ENCODE measurements around the gene NINJ1.
"Not testable (repeated sequence)": the region's sequence is repeated elsewhere in the genome, so short reads cannot be mapped to it uniquely, and the experiment has no call there.

Gene NINJ1

DNA sequence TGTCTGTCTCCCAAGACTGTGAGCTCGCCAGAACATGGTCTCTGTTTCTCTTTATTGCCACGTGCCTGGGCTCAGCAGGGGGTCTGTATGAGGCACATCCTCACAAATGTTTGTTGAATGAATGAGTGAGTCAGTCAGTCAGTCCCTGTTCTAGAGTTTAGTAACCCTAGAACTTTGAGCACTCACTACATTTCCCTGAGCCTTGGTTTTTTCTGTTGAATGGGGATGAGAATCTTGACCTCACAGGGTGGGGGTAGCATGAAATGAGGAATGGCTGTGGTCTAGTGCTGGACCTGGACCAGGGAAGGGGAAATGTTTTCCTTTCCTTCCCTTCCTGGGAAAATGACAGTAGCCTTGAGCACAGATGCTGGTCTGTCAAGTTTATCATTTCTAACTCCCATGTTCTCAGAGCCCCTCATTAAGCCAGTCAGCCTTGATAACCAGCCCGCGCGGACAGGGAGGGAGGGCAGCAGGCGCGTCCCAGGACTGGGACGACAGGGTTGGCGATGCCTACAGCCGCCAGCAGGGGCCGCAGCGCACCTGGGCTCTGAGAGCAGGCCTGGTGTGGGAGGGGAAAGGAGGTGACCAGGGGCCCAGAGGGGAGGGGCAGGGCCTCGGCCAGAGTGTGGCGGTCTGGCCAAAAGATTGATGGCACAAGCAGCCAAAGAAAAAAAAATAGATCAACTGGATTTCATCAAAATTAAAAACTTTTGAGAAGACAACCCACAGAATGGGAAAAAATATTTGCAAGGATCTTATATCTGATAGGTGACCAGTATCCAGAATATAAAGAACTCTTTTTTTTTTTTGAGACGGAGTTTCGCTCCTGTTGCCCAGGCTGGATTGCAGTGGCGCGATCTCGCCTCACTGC lies 25.8 kb upstream of the NINJ1 start:
- DNase-seq, result no peak

DNA sequence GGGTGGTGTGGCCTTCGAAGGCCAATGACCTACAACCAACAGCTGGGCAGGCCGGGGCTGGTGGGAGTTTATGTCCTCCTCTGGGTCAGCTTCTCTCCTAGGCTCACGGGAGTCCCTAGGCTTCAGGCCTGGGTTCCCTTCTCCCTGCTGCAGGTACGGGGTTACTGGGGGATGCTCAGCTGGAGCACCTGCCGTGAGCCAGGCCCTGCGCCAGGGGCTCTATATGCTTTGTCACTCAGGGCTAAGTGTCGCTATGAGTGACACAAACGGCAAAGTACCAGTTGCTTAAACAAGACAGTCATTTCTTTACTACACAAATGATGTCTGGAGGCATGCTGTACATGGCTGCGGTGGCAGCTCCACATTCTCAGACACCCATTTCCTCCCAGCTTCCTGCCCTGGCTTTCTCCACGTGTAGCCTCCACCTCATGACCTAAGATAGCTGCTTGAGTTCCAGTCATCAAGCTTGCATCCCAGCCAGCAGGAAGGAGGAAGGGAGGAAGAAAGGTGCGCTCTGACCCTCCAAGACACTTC lies 22.5 kb upstream of the NINJ1 start:
- DNase-seq, result no peak

DNA sequence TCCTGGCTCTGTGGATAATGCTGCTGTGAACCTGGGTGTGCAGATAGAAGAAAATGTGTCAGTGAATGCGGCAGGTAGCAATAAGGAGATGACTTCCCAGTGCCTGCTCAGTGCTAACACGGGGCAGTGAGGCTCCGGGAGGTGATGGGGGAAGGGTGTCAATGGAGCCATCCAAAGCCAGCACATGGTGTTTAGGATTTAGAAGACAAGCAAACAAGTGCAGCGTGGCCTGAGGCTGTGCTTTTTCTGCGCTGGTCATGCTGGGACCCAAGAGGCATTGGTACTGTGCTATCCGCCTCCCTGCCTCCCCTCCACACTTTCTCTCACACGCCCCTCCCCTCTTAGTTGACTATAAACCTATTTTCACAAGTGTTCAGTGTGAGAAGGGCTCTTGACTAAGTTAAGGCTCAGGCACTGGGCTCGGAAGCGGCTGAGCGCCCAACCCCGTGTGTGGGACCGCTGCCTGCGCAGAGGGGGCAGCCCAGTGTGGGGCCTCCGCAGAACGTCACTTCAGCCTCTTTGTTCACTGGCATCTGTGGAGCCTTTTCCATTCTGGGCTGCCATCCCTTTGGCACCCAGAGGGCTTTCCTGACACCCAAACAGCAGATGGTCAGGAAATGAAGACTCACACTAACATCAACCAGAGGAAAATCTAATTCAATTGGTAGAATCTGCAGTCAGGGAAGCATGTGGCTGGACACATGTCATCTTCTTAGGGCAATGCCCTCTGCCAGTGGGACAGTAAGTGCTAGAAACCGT lies 21.8 kb upstream of the NINJ1 start:
- DNase-seq, result no peak

DNA sequence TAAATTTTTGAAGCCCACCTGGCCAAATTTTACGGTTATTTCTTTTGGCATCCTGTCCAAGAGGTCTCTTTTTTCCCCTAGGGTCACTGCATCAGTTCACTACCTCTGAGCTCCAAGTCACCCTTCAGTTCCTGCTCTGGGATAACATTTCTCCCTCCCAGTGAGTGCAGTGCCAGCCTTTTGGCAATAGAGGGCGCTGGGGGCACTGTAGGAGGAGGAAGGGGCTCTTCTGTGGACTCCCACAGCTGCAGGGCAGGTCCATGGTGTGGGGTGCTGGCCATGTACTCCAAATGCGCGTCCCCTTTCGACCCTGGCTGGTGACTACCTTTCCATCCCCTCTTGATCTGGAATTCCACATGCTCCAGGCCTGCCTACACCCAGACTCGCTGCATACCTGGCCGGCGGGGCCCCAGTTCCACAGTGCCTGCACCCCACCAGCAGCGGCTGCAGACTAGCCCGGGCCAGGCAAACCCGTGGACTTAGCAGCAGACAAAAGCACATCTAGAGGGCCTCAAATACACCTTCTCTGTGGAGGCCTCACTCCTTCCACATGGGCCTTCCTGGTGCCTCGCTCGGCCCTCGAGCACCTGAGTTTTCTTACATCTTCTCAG lies 20.3 kb upstream of the NINJ1 start:
- no peak for DNase-seq

DNA sequence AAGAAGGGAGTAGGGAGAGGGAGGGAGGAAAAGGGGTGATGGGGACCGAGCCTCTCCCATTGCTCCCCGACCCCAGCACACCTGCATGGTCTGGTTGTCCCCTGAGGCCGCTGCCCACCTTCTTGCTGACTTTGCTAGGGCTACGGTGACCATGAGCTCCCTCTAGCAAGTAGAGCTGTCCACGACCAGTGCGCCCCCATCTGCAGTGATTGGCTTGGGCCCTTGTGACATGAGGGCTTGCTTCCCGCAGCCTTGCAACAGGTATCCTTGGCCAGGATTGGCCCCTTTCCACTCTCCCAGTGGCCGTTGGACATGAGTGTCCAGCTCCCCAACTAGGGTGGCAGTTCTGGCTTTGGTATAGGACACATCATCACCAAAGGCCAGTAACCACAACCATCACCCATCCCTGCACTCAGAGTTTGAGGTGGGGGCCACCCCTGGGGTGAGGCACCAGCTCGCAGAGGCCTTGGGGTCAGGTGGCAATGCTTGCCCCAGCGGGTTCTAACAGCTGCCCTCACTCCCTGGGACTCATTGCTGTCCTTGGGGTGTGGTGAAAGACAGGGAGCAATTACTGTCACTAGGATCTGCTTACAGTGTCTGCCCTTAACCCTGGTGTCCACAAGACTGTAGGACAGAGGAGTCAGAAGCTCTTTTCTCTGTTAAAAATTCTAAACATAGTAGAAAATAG lies 17.2 kb upstream of the NINJ1 start:
- no peak for DNase-seq

DNA sequence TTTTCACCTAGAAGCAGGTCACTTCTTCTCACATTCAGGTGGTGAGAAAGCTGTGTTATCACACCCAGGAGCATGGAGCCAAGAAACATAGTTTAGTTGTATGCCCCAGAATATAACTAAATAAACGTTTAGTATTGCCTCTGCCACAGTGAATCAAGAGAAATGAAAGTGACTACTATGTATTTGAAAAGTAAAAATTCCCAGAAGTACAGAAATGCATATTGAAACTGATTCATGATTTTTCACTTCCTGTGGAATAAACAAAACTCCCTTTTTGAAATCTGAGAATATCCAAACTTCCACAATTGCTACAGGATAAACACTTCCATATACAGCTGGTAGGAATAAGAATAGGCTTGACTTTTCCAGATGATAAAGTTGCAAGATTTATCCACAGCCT lies 15.3 kb upstream of the NINJ1 start:
- DNase-seq, result no peak

DNA sequence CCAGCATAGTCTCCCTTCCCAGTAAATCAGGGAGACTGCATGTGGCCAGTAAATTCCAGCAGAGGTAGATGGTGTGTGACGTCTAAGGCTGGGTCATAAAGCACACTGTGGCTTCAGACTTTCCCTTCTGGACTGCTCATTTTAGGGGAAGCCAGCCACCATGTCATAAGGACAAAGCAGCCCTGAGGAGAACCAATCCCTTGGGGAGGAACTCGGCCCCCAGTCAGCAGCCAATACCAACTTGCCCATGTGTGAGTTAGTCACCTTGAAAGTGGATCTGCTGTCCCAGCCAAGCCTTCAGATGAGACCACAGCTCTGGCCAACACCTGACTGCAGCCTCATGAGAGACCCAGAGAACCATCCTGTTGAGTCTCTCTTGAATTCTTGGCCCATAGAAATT lies 14.7 kb upstream of the NINJ1 start:
- DNase-seq, result no peak

DNA sequence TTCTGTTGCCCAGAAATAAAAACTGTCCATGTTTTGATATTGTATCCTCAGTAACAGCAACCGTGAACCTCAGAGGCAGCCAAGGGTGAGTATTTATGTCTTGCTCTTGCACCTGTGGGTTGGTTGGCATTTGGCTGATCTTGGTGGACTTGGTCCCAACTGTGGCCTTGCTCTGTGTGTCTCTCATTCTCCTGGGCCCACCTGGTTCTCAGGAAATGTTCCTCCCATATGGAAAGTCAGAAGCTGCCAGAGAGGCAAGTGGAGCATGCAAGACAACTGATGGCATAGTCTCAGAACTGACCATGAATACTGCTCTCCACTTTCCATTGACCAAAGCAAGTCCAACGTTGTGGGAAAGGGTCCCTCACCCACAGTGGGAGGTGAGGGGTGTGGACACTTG lies 13.6 kb upstream of the NINJ1 start:
- no peak for DNase-seq

DNA sequence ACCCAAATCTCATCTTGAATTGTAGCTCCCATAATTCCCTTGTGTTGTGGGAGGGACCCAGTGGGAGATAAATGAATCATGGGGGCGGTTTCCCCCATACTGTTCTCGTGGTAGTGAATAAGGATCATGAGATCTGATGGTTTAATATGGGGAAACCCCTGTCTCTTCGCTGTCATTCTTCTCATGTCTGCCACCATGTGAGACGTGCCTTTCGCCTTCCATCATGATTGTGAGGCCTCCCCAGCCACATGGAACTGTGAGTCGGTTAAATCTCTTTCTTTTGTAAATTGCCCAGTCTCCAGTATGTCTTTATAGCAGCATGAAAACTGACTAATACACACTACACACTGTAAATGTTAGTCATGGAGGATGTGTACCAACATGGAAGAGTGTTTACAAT lies 12.6 kb upstream of the NINJ1 start:
- DNase-seq, result not testable (repeated sequence)

DNA sequence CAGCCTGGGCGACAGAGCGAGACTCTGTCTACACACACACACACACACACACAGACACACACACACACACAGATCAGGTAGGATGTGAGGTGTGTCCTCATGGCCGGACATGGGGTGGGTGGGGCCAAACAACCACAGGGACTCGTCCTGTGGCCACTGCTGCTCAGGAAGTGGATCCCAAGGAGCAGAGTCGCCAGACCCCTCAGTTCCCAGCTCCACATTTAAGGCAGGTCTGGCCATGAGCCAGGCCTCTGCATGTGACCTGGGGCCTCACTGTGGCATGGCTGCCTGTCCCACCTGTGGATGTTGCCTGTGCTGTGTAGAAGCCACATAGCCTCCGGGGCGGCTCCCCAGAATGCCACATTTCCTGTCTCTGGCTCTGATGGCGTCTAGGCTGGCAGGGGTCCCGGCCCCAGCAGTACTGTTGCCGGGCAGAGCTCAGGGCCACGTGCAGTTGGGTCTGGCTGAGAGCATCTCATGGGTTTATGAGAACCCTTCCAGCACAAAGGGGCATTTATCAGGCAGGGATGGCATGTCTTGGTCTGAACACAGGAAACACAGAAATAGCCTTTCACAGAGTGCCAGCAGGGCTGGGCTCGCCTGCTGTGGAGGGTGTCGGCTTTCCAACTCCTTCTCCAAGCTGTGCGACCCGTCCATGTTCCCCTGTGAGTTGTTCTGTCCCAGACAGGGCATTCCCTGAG lies 9.9 kb upstream of the NINJ1 start:
- no peak for DNase-seq

DNA sequence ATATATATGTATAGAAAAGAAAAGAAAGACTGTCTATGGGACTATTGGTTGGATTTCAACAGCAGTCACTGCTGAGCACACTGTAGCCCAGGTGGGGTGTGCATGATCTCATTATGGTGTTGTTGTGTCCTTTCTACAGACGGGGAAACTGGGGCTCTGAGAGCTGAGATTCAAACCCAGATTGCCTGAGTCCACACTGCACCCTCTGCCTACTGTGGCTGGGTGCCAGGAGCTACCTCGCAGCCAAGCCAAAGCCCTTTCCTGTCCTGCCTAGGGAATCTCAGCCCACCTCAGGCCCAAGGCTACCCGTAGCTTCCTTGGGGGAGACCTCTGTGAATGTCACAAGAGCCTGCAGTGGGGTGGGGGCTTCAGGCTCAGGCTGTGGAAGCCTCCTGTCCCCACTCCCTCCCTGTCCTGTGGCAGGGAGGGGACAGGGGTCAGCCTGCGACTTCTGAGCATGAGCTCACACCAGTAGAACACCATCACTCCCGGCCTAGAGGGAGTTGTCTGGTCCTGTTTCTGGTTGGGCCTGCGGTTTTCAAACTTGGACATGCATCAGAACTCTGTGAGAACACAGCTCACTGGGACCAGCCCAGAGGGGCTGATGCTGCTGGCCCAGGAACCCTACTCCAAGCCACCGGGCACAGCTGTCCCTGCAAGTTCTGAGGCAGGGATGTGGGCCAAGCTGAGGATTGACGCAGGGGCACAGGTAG lies 7.9 kb upstream of the NINJ1 start:
- no peak for DNase-seq

DNA sequence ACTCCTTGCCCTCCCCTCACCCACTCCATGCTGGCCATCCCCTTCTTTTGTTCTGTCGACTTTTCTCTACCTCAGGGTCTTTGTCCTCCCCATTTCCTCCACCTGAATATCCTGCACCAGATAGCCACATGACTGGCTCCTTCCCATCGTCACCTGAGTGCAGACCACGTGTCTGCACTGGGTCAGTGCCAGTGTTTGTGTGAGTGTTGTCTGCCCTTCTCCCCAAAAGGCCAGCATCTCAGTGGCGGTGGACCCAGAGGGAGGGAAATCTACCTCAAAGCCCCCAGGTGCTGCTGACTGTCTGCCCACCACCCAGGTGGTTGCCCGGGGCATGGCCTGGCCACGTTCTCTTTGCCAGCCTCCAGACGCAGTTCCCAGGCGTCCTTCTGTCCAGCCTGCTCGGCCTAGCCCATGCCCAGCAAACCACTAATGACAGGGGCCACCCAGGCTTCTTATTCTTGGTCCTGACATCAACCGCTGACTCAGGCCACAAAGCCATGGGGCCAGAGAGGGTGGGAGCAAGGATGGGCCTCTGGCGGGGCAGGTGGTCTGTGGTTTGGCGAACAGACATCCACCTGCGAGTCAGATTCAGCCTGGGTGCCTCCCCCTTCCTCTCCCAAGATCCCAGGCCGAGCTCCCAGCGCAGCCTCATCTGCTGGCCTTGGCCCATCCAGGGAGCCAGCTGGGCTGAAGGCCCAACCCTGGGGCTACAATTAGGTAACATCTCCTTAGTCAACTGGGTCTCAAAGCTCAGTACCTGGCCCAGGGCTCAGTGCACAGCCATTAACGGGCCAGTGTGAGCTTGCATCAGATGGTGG lies 5.5 kb upstream of the NINJ1 start:
- no peak for DNase-seq

DNA sequence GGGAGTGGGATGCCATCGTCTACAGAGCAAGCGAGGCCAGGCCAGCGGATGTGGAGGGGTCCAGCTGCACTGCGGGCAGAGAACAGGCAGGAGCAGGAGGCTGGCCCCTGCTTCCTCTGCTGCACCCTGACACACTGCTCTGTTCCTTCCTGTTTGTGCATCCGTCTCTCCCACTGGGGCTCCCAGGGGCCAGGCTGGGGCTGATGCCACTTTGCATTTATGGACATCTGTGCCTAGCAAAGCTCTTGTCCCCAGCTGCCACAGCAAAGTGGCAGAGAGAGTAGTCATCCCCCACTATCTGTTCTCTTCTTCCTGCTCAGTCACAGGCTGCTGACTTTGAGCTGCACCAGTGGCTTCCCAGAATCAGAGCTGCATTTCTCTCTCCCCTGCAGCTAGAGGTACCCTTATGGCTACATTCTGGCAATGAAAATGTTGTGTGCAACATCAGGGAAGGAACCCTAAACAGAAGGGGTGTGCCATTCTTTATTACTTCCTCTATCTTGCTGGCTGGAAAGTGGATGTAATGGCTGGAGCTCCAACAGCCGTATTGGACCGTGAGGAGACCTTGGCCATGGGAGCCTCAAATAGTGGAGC lies 4.2 kb upstream of the NINJ1 start:
- no peak for DNase-seq

DNA sequence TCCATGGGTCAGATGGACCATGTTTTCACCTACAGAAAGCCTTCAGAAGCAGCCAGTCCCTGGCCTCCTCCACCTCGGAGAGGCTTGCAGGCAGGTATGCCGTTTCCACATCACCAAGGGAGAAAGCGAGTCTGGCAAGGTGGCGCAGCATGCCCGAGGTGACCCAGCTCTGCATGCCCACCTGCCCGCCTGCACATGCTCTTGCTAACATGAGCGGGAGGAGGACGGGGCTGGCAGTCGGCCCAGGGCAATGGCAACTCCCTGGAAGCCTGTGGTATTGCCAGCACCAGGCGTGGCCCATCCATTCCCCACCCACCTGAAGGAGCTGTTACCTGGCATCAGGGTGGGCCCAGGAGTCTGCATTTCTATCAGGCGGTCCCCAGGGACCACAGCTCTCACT lies 3.3 kb upstream of the NINJ1 start:
- no peak for DNase-seq

DNA sequence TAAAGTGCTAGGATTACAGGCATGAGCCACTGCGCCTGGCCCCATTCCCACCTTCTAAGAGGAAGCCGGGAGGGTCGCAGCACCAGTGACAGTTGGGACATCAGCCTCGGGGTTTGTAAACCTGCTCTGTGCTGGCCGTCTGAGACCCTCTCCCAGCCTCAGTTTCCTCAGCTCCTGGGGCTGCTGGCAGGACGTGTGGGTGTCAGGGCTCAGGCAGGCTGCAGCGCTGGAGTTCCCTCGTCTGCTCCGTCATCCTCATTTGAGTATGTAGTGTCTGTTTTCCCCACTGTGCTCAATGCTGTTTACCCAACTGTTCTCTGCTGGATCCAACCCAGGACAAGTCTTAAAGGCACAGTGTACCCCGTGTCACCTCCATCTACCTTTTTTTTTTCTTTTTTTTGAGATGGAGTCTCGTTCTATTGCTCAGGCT lies 2.0 kb upstream of the NINJ1 start:
- peak; percentile 23 for DNase-seq

DNA sequence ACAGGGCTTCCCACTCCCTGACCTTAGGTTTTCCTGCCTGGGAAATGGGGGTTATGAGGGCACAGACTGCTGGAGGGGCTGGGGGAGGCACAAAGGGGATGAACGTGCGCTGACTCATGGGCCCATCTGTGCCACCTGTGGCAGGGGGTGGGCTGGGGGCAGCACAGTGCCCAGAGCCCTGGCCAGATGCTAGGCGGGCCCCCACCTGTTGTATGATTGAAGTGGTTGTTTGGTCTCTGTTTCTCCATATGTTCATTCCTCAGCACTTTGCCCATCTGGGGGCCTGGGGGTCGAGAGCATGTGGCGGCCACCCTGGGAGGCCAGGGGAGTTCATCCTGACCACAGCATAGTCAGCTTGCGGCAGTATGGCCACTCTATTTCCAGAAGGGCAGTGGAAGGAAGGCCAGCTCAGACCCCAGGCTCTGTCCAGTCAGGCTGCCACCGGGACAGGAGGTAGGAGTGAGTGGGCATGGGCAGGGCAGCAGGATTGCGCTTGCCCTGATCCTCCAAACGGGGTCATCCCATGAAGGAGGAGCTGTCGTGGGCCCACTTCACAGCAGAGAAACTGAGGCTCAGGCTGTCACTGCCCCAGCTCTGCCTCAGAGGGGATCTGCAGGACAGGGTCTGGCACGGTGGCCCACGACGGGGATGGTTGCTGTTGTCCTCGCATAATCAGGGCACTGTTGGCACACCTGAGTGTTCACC lies 841 bp upstream of the NINJ1 start:
- no peak for DNase-seq

DNA sequence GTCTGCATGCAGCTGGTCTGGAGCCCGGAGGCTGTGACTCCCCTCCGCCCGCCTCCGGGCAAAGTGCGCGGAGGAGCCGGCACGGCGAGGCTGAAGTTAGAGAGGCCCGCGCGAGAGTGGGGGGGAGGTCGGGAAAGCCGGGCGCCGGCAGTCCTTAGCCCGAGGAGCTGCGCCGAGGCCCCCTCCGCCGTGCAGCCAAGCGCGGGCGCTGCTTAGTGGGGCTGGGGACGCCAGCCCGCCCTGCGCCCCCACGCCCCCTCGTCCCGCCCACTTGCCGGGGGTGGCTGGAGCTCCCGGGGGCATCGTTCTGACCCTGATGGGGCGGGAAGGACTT lies 403 bp downstream of the NINJ1 start:
- no peak for DNase-seq

DNA sequence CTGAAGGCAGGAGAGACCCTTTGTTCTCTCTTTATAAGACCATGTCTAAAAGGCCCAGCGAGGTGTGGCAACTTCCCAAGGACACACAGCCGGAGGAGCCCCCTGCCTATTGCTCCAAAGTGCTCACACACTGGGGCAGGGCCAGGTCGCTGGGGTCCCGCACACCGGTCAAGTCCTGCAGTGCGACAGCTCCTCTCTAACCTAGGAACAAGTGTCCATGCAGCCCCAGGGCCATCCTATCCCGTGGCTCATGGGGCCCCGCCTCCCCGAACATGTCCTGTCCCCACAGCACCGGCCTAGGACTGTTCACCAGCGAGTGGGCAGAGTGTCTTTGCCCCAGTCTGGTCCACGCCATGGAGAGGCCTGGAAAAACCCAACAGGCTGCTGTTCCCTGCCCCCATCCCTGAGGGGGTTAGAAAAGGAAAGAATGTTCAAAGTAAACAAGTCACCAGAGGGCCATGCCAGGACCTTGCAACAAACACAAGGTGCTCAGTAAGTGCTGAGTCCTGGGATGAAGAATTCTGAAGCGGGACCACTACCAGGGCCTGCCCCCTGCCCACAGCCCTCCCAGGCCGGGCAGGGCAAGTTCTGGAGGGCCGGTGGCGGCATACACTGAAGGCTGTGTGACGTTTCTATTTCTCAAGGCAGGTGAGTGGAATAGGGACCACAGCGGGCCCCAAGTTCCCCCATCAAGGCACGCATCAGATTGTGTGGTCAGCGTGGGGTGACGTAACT lies 938 bp downstream of the NINJ1 start:
- DNase-seq, result no peak

DNA sequence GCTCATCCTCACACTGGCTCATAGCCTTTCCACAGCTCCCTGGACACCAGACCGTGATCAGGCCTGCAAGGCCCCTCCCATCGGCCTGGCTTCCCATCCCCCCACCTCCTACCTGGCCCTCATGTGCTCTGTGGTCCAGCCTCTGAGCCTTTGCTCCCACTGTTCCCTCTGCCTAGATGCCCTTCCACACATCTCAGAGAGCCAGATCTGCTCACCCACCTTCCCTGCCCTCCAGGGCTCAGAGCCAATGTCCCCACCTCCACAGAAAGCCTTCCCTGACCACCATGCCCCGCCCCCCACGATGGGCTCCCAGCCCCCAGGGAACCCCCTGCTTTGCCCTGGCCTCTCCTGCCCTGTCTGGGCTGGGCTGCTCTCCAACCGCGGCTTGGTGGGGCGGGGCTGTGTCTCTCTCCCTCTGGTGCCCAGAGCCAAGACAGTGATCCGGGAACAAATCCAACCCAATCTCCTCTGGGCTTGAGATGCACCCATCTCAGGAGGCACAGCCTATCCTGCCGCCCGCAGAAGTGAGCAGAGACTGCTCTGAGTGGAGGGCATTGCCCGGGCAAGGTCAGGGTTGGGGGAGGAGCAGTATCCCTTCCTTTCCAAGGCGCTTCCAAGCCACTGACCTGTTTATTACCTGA lies 1.6 kb downstream of the NINJ1 start:
- no peak for DNase-seq
